ENCODE measurements around the gene ARID3C. TPM values are rescaled to one million over a fixed set of nuclear protein-coding genes. Genes with fewer than 3 reads are reported as not detected.

The ARID3C gene
- total and polyA plus RNA-seq, 2 of the 8 experiments (the other 6 are each of a cell fraction or from before 2014, with no cell fraction given), result 0.08 TPM; not detected in 1

DNA sequence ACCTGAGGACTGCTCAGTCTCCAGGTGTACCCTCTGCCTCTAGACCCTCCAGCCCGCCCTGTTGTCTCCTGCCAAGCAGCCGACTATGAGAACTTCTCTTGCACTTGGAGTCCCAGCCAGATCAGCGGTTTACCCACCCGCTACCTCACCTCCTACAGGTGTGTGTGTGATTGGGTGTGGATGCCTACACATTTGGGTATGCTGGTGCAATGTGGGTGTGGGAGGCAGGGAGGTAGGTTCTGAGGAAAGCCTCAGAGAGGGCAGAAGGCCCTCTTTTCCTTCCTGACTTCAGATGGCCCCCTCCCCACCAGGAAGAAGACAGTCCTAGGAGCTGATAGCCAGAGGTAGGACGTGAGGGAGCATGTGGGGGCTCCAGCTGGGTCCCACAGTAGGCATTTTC, 28.1 kb upstream of the ARID3C start:
- ChIA-PET CTCF (ENCODE audit: partially characterized antibody) (interaction anchor here (1.0 to 15.2 kb wide), 4 partner anchors 8 to 278 kb away, joined by 3 to 277 read pairs (median 10); partner anchors contain the start of genes GALT and SIGMAR1), POLR2A (ENCODE audit: partially characterized antibody) (interaction anchor here (2.7 to 12.8 kb wide), 2 partner anchors 10 to 23 kb away, joined by 12 to 127 read pairs; partner anchors contain the start of genes ARID3C, GALT and SIGMAR1)
- Histone ChIP-seq H2BK20ac (ENCODE audit: low read length) (no peak overlapping the region), H3K27ac (ENCODE audit: low read depth, low read length) (no peak overlapping the region), H4K20me1 (replicated peaks in 1 of 2; ENCODE audit: control insufficient read depth in 1 of 2, insufficient read depth in 2 of 2, low read length in 2 of 2) (peaks cover 0 to 4% of the 10 kb centered on the region in 2 experiments), H3K36me3 (ENCODE audit: control insufficient read depth in 2 of 4, insufficient read depth in 4 of 4, low read length in 3 of 4) (no peaks in the 10 kb centered on the region), H4K8ac (ENCODE audit: extremely low read depth, insufficient read depth, low read length) (no peak overlapping the region), H3K4me2 (ENCODE audit: insufficient read depth in 1 of 2, low read depth in 2 of 2, low read length in 2 of 2) (no peak overlapping the region), H3K4me1 (replicated peaks in 1 of 4; ENCODE audit: control insufficient read depth in 3 of 4, insufficient read depth in 4 of 4, low read length in 3 of 4) (peaks cover 5 to 17% (median 10%) of the 10 kb centered on the region in 4 experiments; a peak in 6 of 7 replicates), H2BK12ac (ENCODE audit: low read depth, low read length) (no peak overlapping the region), H3K9me3 (ENCODE audit: insufficient read depth in 2 of 2, low read depth in 1 of 2, low read length in 1 of 2) (no peaks in the 10 kb centered on the region), H3K14ac (ENCODE audit: insufficient read length) (no peak overlapping the region), H3K4me3 (ENCODE audit: extremely low read depth in 1 of 4, insufficient read depth in 2 of 4, low read depth in 3 of 4, low read length in 4 of 4) (no peak overlapping the region), H3K27me3 (replicated peaks in 1 of 4; ENCODE audit: control insufficient read depth in 3 of 4, extremely low read depth in 1 of 4, insufficient read depth in 3 of 4, low read length in 3 of 4) (no peaks in the 10 kb centered on the region; a peak in 1 of 7 replicates), H2BK120ac (replicated peaks; ENCODE audit: low read depth, low read length) (no peak overlapping the region), H2BK15ac (ENCODE audit: low read length) (no peak overlapping the region), H3K9ac (replicated peaks in 1 of 4; ENCODE audit: extremely low read depth in 1 of 4, low read depth in 3 of 4, low read length in 3 of 4) (no peak overlapping the region), H3K18ac (ENCODE audit: extremely low read depth, low read length) (no peak overlapping the region), H3K23ac (ENCODE audit: insufficient read length) (no peak overlapping the region), H3K4ac (replicated peaks; ENCODE audit: insufficient read length, low read depth, low read length) (no peak overlapping the region), H3K79me1 (ENCODE audit: low read depth, low read length) (no peaks in the 10 kb centered on the region), H3K23me2 (ENCODE audit: low read depth, low read length) (peaks cover 4% of the 10 kb centered on the region), H2BK5ac (ENCODE audit: low read depth, low read length) (no peak overlapping the region), H2AFZ (ENCODE audit: low read length) (no peak overlapping the region), H2AK5ac (ENCODE audit: low read depth, low read length) (no peak overlapping the region), H3K56ac (replicated peaks; ENCODE audit: insufficient read length, low read depth, low read length) (no peak overlapping the region), H4K5ac (ENCODE audit: insufficient read length, low read depth, low read length) (no peak overlapping the region), H3K79me2 (ENCODE audit: control insufficient read depth in 1 of 2, insufficient read depth in 2 of 2, low read length in 2 of 2) (no peaks in the 10 kb centered on the region), H4K91ac (replicated peaks; ENCODE audit: insufficient read length, low read length) (no peak overlapping the region)
- WGBS, 2 experiments (ENCODE audit: extremely low coverage in 1 of 2, insufficient coverage in 1 of 2, insufficient read length in 1 of 2, insufficient replicate concordance in 2 of 2, low coverage in 1 of 2, low lambda C conversion rate in 2 of 2, missing lambda C conversion rate in 1 of 2), result 87% methylated on average over 5 of the region's 5 CpGs; no CpG with 5 or more reads in 1 of the 2 experiments
- DNase-seq (ENCODE audit: low read depth in 1 of 2, low spot score in 2 of 2) (no peak), FAIRE-seq (no peak)
- TF ChIP-seq TEAD4 (IDR thresholded peaks at IDR 0.05; ENCODE audit: low read depth, low read length) (no peak), GABPA (IDR thresholded peaks at IDR 0.05; ENCODE audit: borderline replicate concordance, insufficient read depth, low read length) (no peak), CBX8 (IDR thresholded peaks at IDR 0.05; ENCODE audit: borderline replicate concordance, low read depth, low read length) (no peak), CBX5 (IDR thresholded peaks at IDR 0.05; ENCODE audit: low read depth, low read length) (no peak), RXRA (IDR thresholded peaks at IDR 0.05; ENCODE audit: insufficient read depth, low read depth, low read length) (no peak), RFX5 (IDR thresholded peaks at IDR 0.05; ENCODE audit: borderline replicate concordance, low read depth, low read length) (no peak), SP1 (IDR thresholded peaks at IDR 0.05; ENCODE audit: low read depth, low read length) (no peak), RBBP5 (IDR thresholded peaks at IDR 0.05; ENCODE audit: borderline replicate concordance, low read depth, low read length) (no peak), ZNF274 (IDR thresholded peaks at IDR 0.05; ENCODE audit: borderline replicate concordance, extremely low read depth, low read length) (no peak), GTF2F1 (IDR thresholded peaks at IDR 0.05; ENCODE audit: borderline replicate concordance, low read depth, low read length) (no peak), BRCA1 (IDR thresholded peaks at IDR 0.05; ENCODE audit: low read depth, low read length) (no peak), MAFK (IDR thresholded peaks at IDR 0.05; ENCODE audit: low read depth, low read length) (no peak), JUND (IDR thresholded peaks at IDR 0.05; ENCODE audit: low read length) (no peak)
- TF ChIP-seq, protein P1, sequence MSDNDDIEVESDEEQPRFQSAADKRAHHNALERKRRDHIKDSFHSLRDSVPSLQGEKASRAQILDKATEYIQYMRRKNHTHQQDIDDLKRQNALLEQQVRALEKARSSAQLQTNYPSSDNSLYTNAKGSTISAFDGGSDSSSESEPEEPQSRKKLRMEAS (IDR thresholded peaks at IDR 0.05), result no peak
